ENCODE results near the gene SFTA2.

SFTA2 gene

DNA sequence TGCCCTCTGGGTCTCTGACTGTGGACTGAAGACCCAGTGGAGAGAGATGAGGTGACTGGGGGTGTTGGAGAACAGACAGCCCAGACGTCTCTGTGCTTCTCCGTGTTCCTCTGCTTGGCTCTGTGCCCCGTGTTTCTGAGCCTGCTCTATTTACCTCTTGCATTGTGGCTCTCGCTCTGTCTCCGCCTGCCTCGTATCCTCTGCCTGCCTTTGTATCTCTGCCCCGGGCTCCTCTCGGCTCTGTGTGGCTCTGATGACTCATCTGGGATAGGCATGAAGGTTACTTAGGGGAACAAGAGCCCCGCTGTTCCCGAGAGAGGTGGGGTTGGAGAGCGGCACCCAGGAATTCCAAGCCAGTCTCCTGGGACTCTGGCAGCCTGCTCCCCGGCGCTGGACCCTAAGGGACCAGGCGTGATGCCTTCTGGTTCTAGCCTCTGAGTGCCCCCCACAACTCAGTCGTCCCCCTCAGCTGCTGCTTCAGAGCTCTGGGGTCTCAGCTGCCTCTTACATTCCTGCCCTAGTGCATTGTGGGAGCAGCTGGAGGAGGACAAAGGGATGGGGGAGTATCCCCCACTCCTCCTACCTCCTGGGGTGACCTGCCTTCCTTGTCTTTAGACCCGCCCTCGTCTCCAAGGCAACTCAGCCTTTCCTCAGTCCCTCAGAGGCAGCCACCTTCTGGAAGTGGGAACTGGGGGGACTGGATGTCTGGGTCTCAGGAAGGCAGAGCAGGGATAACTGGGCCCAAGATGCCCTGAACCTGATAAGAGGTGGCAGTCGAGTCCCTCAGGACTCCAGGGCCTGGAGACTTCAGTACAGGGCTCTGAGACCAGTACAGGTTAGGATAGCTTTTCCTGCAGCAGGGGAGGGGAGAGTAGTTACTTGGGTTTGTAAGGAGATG is 45.7 kb downstream of the SFTA2 start:
- peak; percentile 96 for DNase-seq (ENCODE audit: low spot score)
- POLR2A ChIA-PET (ENCODE audit: low non-redundant PET): interaction anchor here (0.7 kb wide), 1 partner anchor 22 kb away, joined by 5 read pairs; the partner anchor contains the start of gene GTF2H4
- TF ChIP-seq, protein P1, sequence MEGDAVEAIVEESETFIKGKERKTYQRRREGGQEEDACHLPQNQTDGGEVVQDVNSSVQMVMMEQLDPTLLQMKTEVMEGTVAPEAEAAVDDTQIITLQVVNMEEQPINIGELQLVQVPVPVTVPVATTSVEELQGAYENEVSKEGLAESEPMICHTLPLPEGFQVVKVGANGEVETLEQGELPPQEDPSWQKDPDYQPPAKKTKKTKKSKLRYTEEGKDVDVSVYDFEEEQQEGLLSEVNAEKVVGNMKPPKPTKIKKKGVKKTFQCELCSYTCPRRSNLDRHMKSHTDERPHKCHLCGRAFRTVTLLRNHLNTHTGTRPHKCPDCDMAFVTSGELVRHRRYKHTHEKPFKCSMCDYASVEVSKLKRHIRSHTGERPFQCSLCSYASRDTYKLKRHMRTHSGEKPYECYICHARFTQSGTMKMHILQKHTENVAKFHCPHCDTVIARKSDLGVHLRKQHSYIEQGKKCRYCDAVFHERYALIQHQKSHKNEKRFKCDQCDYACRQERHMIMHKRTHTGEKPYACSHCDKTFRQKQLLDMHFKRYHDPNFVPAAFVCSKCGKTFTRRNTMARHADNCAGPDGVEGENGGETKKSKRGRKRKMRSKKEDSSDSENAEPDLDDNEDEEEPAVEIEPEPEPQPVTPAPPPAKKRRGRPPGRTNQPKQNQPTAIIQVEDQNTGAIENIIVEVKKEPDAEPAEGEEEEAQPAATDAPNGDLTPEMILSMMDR (conservative IDR thresholded peaks at IDR 0.05; ENCODE audit: low read depth): no peak
- CTCF ChIA-PET: interaction anchor here (0.6 kb wide), 2 partner anchors 28 to 58 kb away, joined by 3 to 4 read pairs; partner anchors contain the start of gene VARS2
- H3K27ac ChIP-seq: peak overlapping the region; percentile 99

DNA sequence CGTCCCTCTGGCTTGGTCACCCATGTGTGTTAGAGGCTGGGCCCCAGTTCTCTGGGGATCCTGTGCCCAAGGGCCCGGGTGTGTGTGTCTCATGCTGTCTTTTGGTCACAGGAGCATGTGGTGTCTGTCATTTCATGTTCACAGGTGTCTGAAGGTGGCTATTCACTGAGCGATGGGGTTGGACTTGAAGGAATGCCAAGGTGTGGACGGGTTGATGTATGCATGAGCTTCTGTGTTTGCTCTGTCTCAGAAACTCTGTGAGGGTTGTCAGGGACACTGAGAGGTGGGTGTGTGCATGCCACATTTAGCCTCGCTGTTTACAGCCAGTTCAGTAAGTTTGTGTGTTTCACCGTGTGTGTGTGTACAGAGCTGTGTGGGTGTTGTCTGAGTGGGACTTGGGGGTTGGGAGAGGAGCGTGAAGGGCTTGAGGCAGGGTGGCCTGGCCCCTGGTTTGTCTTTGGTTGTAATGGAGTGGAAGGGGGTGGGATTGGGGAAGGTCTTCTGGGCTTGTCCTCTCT is 46.4 kb downstream of the SFTA2 start:
- peak; percentile 46 for DNase-seq (ENCODE audit: low spot score)
- POLR2A ChIA-PET (ENCODE audit: low non-redundant PET): interaction anchor here (0.6 to 1.0 kb wide), 3 partner anchors 22 to 28 kb away, joined by 3 to 5 read pairs (median 4); partner anchors contain the start of genes GTF2H4 and VARS2
- CTCF ChIA-PET: interaction anchor here (0.6 kb wide), 1 partner anchor 163 kb away, joined by 3 read pairs; no protein-coding TSS in a partner anchor

DNA sequence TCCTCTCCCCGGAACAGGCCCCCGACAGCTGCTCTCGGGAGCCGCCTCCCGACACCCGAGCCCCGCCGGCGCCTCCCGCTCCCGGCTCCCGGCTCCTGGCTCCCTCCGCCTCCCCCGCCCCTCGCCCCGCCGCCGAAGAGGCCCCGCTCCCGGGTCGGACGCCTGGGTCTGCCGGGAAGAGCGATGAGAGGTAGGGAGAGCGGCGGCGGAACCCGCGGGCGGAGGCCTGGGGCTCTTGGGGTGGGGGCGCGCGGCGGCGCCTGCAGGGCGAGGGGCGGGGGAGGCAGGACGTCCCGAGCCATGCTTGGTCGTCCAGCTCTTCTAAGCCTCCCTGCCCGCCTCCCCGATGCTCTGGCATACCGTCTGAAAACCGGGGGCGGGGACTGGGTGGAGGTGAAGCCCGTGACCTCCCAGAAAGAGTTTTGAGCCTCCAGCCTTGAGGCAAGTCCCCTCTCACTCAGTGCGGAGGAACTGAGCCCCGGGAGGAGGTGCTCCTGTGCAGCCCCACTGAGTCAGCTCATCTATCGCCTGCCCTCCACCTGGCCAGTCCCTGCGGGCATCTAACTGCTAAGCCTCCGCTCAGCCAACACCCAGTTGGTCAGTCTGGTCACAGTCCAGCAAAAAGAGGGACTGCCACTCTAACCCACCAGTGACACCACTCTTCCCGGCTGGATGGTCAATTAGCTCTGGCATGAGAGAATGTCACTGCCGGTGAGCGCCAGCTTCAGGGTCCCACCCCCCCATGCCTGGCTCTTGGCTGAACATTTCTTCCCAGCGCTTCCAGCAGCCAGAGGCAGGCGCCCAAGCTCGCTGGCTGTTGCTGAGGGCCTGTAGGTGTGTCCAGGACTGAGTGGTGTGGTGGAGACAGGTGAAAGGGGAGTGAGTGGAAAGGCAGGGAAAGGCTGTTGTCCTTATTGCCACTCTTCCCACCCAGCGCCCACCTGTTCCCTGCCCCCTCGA is 47.2 kb downstream of the SFTA2 start:
- DNase-seq (ENCODE audit: low spot score): peak; percentile 60
- ChIA-PET POLR2A (ENCODE audit: low non-redundant PET) (interaction anchor here (0.6 to 1.3 kb wide), 3 partner anchors 23 to 29 kb away, joined by 3 to 4 read pairs (median 4); partner anchors contain the start of gene VARS2), CTCF (interaction anchor here (0.5 to 3.0 kb wide), 7 partner anchors 29 to 772 kb away, joined by 3 to 13 read pairs (median 4); partner anchors contain the start of gene VARS2)
- peak overlapping the region; percentile 99 for H3K27ac ChIP-seq
- TF ChIP-seq, protein P1 (conservative IDR thresholded peaks at IDR 0.05; ENCODE audit: low read depth): no peak

More for the DNA sequence above, 46.4 kb downstream of the SFTA2 start:
- H3K27ac ChIP-seq: peak overlapping the region; percentile 99
- TF ChIP-seq, protein P1 (conservative IDR thresholded peaks at IDR 0.05; ENCODE audit: low read depth): no peak

DNA sequence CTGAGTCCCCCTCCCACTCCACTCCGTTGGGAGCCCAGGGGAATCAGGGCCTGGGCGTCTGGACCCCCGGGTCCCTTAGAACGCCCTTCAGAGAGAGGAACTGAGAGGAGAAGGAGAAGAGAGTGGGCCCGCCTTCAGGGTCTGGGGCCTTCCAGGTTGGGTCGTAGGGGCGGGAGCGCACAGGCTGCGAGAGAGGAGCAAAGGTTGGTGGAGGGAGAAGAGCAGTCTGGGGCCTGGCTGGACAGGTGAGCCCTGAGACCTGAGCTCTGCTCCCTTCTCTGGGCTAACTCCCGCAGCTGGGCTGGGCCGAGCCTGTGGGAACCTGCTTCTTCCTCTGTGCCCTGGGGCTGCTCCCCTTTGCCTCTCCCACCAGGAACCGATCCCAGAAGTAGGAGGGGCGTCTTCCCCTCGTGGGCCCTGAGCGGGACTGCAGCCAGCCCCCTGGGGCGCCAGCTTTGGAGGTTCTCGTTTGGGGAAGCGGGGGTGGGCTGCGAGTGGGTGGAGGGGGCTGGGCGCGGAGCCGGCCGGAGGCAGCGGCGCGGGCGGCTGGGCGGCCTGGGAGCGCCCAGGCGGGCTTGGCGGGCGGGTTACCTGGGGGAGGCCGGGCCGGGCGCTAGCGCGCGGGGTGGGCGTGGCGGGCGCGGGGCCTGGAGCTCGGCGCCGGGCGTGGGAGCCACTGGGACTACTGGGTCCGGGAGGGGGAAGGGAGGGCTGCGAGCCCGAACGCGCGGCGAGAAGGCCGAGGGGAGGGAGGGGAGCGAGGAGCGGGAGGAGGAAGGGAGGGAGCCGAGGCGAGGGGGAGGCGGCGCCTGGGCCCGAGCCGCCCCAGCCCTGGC is 48.1 kb downstream of the SFTA2 start, which contains the start of gene DDR1:
Gene DDR1, plus strand, starts transcription at position 835 of the 836 bp plus-strand sequence. CDS start 4,211 bp downstream, outside the sequence.
- CTCF ChIA-PET: interaction anchor here (0.6 to 3.0 kb wide), 5 partner anchors 30 to 773 kb away, joined by 3 to 13 read pairs (median 4); partner anchors contain the start of gene VARS2
- peak within 1 kb of the TSS; percentile 99 for H3K27ac ChIP-seq
- DNase-seq (ENCODE audit: low spot score): peak; percentile 90
- TF ChIP-seq, protein P1 (conservative IDR thresholded peaks at IDR 0.05; ENCODE audit: low read depth): no peak
- POLR2A ChIA-PET (ENCODE audit: low non-redundant PET): interaction anchor here (1.3 kb wide), 1 partner anchor 27 kb away, joined by 4 read pairs; no protein-coding TSS in a partner anchor

Measured in RWPE1 (cell line).